Measurements from ENCODE around the gene TRIM33. TPM values are rescaled to one million over a fixed set of nuclear protein-coding genes. Genes with fewer than 3 reads are reported as not detected.

Gene TRIM33
- total RNA-seq, 1 donor from 2014 or later: 75.4 TPM

GRCh38 chr1:114496089-114496488 lies 14.9 kb downstream of the TRIM33 start:
- Histone ChIP-seq H3K36me3 (no peaks in the 10 kb centered on the region), H3K9me3 (ENCODE audit: low read depth) (no peaks in the 10 kb centered on the region), H3K4me1 (no peaks in the 10 kb centered on the region), H4K20me1 (ENCODE audit: low read depth) (peaks cover 51% of the 10 kb centered on the region), H3K9ac (no peak overlapping the region), H3K27me3 (no peaks in the 10 kb centered on the region), H3K4me2 (no peak overlapping the region), H3K27ac (no peak overlapping the region), H3K4me3 (no peak overlapping the region), H3F3A (ENCODE audit: low read depth) (no peaks in the 10 kb centered on the region), H3K79me2 (ENCODE audit: low read depth) (peaks cover 99% of the 10 kb centered on the region), H2AFZ (replicated peaks) (no peak overlapping the region)
- Mint-ChIP-seq H3K36me3 (peaks cover 53% of the 10 kb centered on the region), H3K4me3 (no peak overlapping the region), H3K9me3 (peaks cover 39% of the 10 kb centered on the region), H3K27me3 (ENCODE audit: insufficient read depth, low read depth) (peaks cover 4% of the 10 kb centered on the region), H3K4me1 (no peaks in the 10 kb centered on the region), H3K27ac (no peak overlapping the region)
- no peak for DNase-seq (ENCODE audit: low spot score)
- TF ChIP-seq EZH2 (IDR thresholded peaks at IDR 0.05) (no peak), EZH2phosphoT487 (IDR thresholded peaks at IDR 0.05) (no peak), CTCF (IDR thresholded peaks at IDR 0.05) (no peak)

GRCh38 chr1:114495486-114495885 lies 15.5 kb downstream of the TRIM33 start:
- H3K36me3 Mint-ChIP-seq: peaks cover 57% of the 10 kb centered on the region
- TF ChIP-seq EZH2 (IDR thresholded peaks at IDR 0.05) (no peak), CTCF (IDR thresholded peaks at IDR 0.05) (no peak), EZH2phosphoT487 (IDR thresholded peaks at IDR 0.05) (no peak)
- DNase-seq (ENCODE audit: low spot score): no peak

DNA sequence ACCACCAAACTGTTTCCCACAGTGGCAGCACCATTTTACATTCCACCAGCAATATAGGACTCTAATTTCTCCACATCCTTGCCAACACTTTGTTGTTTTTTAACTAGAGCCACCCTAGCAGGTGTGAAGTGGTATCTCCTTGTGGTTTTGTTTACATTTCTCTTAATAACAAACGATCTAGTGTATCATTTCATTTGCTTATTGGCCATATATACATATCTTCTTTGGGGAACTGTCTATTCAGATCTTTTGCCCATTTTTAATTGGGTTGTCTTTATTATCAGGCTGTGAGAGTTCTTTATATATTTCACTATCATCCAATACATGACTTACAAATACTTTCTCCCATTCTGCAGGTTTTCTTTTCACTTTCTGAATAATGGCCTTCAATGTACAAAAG lies 18.0 kb downstream of the TRIM33 start:
- H3K36me3 Mint-ChIP-seq: peaks cover 57% of the 10 kb centered on the region
- no peaks in the 10 kb centered on the region for H3K36me3 ChIP-seq
- peaks cover 4% of the 10 kb centered on the region for H3K27me3 Mint-ChIP-seq (ENCODE audit: insufficient read depth, low read depth)
- no peak for DNase-seq (ENCODE audit: low spot score)
- H3K4me1 ChIP-seq: no peaks in the 10 kb centered on the region
- no peak overlapping the region for H3K4me3 ChIP-seq
- H3K9me3 ChIP-seq (ENCODE audit: low read depth): no peaks in the 10 kb centered on the region
- peaks cover 100% of the 10 kb centered on the region for H3K79me2 ChIP-seq (ENCODE audit: low read depth)
- no peak overlapping the region for H3K27ac ChIP-seq
- H3F3A ChIP-seq (ENCODE audit: low read depth): no peaks in the 10 kb centered on the region
- H3K27me3 ChIP-seq: no peaks in the 10 kb centered on the region
- H3K4me2 ChIP-seq: no peak overlapping the region
- no peaks in the 10 kb centered on the region for H3K4me1 Mint-ChIP-seq
- no peak for TF ChIP-seq CTCF (IDR thresholded peaks at IDR 0.05)
- TF ChIP-seq EZH2 (IDR thresholded peaks at IDR 0.05): no peak
- no peak for TF ChIP-seq EZH2phosphoT487 (IDR thresholded peaks at IDR 0.05)
- H3K9me3 Mint-ChIP-seq: peaks cover 48% of the 10 kb centered on the region
- H3K9ac ChIP-seq: no peak overlapping the region
- no peak overlapping the region for H3K4me3 Mint-ChIP-seq
- no peak overlapping the region for H2AFZ ChIP-seq (replicated peaks)
- H3K27ac Mint-ChIP-seq: no peak overlapping the region
- H4K20me1 ChIP-seq (ENCODE audit: low read depth): peaks cover 32% of the 10 kb centered on the region

More at GRCh38 chr1:114495486-114495885, 15.5 kb downstream of the TRIM33 start:
- no peak overlapping the region for H2AFZ ChIP-seq (replicated peaks)
- H3K9me3 ChIP-seq (ENCODE audit: low read depth): no peaks in the 10 kb centered on the region
- no peak overlapping the region for H3K9ac ChIP-seq
- no peak overlapping the region for H3K27ac ChIP-seq
- H3K4me3 Mint-ChIP-seq: no peak overlapping the region
- H3K4me1 Mint-ChIP-seq: no peaks in the 10 kb centered on the region
- H3K4me3 ChIP-seq: no peak overlapping the region
- peaks cover 100% of the 10 kb centered on the region for H3K79me2 ChIP-seq (ENCODE audit: low read depth)
- H3K4me2 ChIP-seq: no peak overlapping the region
- no peak overlapping the region for H3K27ac Mint-ChIP-seq
- no peaks in the 10 kb centered on the region for H3K36me3 ChIP-seq
- peaks cover 4% of the 10 kb centered on the region for H3K27me3 Mint-ChIP-seq (ENCODE audit: insufficient read depth, low read depth)
- no peaks in the 10 kb centered on the region for H3F3A ChIP-seq (ENCODE audit: low read depth)
- peaks cover 44% of the 10 kb centered on the region for H3K9me3 Mint-ChIP-seq
- peaks cover 49% of the 10 kb centered on the region for H4K20me1 ChIP-seq (ENCODE audit: low read depth)
- no peaks in the 10 kb centered on the region for H3K27me3 ChIP-seq
- no peaks in the 10 kb centered on the region for H3K4me1 ChIP-seq

Data from neural progenitor cell (in vitro differentiated cells).